MCF 10A (cell line): Measurements from ENCODE around the gene SEC24D. TPM values are rescaled to one million over a fixed set of nuclear protein-coding genes. Genes with fewer than 3 reads are reported as not detected.

ENCODE experiments used
- BruUV-seq: library from RNA; stranded (reverse); fragments of 400-500 nt; replicated peaks from 2 replicates; lab custom pipeline; 2021; lab: Mats Ljungman, UMichigan
- CTCF ChIA-PET: fragments of 300-600 bp; sonication (Branson Sonifier 250); formaldehyde crosslinking; extraction: SDS; loops from one replicate; lab custom pipeline; 2021; ENCODE audit warnings: antibody characterized with exemption, inconsistent platforms; lab: Yijun Ruan, JAX
- POLR2A ChIA-PET: fragments of 300-600, 350-650 bp; sonication (Branson Sonifier 250); formaldehyde crosslinking; extraction: SDS; loops from one replicate; lab custom pipeline; 2020; ENCODE audit warnings: antibody characterized with exemption, inconsistent platforms; lab: Yijun Ruan, JAX
- DNase-seq: peaks from one replicate; pipeline ENCODE4 v3.0.0-alpha.2; 2018; ENCODE audit not compliant: unreplicated experiment
- H3K27ac Mint-ChIP-seq: one replicate; pipeline ENCODE4 v1.8.0; 2022; ENCODE audit warnings: mild to moderate bottlenecking, low read depth, mixed read lengths; ENCODE audit not compliant: unreplicated experiment
- H3K27me3 Mint-ChIP-seq: one replicate; pipeline ENCODE4 v1.8.0; 2022; ENCODE audit warnings: mixed read lengths; ENCODE audit not compliant: insufficient read depth, unreplicated experiment
- H3K36me3 Mint-ChIP-seq: one replicate; pipeline ENCODE4 v1.8.0; 2022; ENCODE audit warnings: mild to moderate bottlenecking, moderate library complexity, mixed read lengths; ENCODE audit not compliant: insufficient read depth, unreplicated experiment
- H3K4me1 Mint-ChIP-seq: one replicate; pipeline ENCODE4 v1.8.0; 2022; ENCODE audit warnings: mixed read lengths; ENCODE audit not compliant: insufficient read depth, unreplicated experiment
- H3K4me3 Mint-ChIP-seq: one replicate; pipeline ENCODE4 v1.8.0; 2022; ENCODE audit warnings: mild to moderate bottlenecking, moderate library complexity, mixed read lengths; ENCODE audit not compliant: unreplicated experiment
- H3K9me3 Mint-ChIP-seq: one replicate; pipeline ENCODE4 v1.8.0; 2022; ENCODE audit warnings: mixed read lengths; ENCODE audit not compliant: unreplicated experiment
- intact Hi-C: fragments of 100-400 bp; cut with micrococcal nuclease; formaldehyde crosslinking; loops from 2 replicates; pipeline ENCODE4 v1.14.1; 2022
- total RNA-seq: library from RNA; stranded (reverse); gene quantifications from 2 replicates; pipeline ENCODE4 v1.2.3, GENCODE V29; 2022
- TF ChIP-seq, protein P1 (sequence below): fragments of 200-600 bp; IDR thresholded peaks from one replicate; pipeline ENCODE4 v1.8.0; 2022; ENCODE audit warnings: antibody characterized with exemption, mild to moderate bottlenecking; ENCODE audit not compliant: unreplicated experiment

Gene SEC24D
- total RNA-seq, 1 experiment from 2014 or later: 117 TPM

DNA sequence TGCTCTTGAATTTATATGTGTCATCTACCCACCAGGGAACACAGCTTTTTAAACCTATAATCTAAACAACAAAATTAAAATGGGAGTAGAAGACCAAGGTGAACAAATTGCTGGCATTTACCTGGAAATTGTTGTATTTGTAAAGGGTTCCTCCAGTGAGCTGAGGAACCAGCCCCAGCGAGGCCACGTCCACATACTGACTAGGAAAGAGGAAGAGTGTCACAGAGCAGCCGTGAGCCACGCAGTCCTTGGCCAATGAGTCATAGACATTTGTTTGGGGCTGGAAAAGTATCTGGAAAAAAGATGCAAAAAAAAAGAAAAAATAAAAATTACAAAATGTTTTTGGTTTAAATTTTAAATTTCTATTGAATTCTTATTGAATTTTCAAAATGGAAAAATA is 92.1 kb downstream of the SEC24D start:
- H3K4me3 Mint-ChIP-seq: no peak overlapping the region
- intact Hi-C loops: no loop called here
- BruUV-seq: no TSS peak
- H3K27ac Mint-ChIP-seq: no peak overlapping the region
- CTCF ChIA-PET: interaction anchor here (0.6 to 4.0 kb wide), 2 partner anchors 108 to 224 kb away, joined by 4 to 45 read pairs; no protein-coding TSS in a partner anchor
- H3K27me3 Mint-ChIP-seq: no peaks in the 10 kb centered on the region
- H3K9me3 Mint-ChIP-seq: no peaks in the 10 kb centered on the region
- no peaks in the 10 kb centered on the region for H3K4me1 Mint-ChIP-seq
- TF ChIP-seq, protein P1, sequence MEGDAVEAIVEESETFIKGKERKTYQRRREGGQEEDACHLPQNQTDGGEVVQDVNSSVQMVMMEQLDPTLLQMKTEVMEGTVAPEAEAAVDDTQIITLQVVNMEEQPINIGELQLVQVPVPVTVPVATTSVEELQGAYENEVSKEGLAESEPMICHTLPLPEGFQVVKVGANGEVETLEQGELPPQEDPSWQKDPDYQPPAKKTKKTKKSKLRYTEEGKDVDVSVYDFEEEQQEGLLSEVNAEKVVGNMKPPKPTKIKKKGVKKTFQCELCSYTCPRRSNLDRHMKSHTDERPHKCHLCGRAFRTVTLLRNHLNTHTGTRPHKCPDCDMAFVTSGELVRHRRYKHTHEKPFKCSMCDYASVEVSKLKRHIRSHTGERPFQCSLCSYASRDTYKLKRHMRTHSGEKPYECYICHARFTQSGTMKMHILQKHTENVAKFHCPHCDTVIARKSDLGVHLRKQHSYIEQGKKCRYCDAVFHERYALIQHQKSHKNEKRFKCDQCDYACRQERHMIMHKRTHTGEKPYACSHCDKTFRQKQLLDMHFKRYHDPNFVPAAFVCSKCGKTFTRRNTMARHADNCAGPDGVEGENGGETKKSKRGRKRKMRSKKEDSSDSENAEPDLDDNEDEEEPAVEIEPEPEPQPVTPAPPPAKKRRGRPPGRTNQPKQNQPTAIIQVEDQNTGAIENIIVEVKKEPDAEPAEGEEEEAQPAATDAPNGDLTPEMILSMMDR: no peak
- POLR2A ChIA-PET: interaction anchor here (1.8 kb wide), 1 partner anchor 148 kb away, joined by 3 read pairs; no protein-coding TSS in a partner anchor
- H3K36me3 Mint-ChIP-seq: peaks cover 65% of the 10 kb centered on the region
- no peak for DNase-seq

DNA sequence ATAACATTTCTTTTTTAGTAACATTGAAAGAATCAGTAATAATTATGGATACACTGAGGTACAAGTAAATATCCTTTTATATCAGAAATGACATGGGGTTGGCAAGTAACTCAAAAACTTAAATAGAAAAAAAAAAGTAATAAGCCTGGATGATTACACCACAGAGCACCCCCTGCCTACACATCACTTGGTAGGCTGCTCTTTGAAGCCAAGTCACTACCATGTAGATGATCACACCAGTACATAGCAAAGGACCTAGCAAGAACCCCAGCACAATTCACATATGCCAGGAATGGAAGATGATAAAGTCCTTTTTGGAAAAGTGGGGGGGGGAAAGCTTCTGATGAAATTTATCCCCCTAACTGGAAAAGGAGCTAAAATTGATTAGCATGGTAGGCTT is 93.9 kb downstream of the SEC24D start:
- CTCF ChIA-PET: interaction anchor here (0.6 to 4.0 kb wide), 24 partner anchors 10 to 226 kb away, joined by 3 to 45 read pairs (median 4); partner anchors contain the start of gene SYNPO2
- Mint-ChIP-seq H3K4me3 (no peak overlapping the region), H3K36me3 (peaks cover 75% of the 10 kb centered on the region), H3K9me3 (no peaks in the 10 kb centered on the region), H3K4me1 (no peaks in the 10 kb centered on the region), H3K27ac (no peak overlapping the region), H3K27me3 (no peaks in the 10 kb centered on the region)
- no peak for DNase-seq
- TF ChIP-seq, protein P1: no peak
- intact Hi-C loops: no loop called here
- BruUV-seq: no TSS peak
- POLR2A ChIA-PET: interaction anchor here (1.5 kb wide), 2 partner anchors 28 to 30 kb away, joined by 3 read pairs; no protein-coding TSS in a partner anchor

DNA sequence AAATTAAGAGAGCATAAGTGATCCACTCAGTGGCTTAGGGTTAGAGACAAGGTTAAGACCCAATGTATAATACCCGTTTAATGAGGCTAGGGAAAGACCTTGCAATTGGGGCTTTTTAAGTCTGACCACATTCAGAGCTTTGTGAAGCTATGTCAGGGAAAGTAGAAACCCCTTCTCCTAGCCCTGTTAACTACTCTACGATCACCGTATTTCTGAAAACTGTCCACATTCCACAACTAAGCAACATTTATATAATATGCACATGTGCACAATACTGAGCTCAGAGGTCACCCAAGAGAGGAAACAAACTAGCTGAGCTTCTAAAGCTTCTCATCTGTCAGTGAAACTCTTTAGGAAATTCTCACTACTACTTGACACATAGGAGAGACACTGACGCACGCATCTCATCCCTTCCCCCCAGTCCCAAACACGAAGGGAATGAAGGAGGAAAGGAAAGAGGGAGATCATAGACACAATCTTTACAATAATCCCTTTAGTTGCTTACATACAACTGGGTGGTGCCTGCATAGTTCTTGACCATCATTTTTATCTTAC is 94.5 kb downstream of the SEC24D start:
- ChIA-PET POLR2A (interaction anchor here (0.6 to 1.5 kb wide), 3 partner anchors 29 to 226 kb away, joined by 3 read pairs; no protein-coding TSS in a partner anchor), CTCF (interaction anchor here (0.5 to 4.0 kb wide), 30 partner anchors 9 to 240 kb away, joined by 3 to 45 read pairs (median 4); partner anchors contain the start of gene SYNPO2)
- H3K4me3 Mint-ChIP-seq: no peak overlapping the region
- TF ChIP-seq, protein P1: no peak
- no peak for DNase-seq
- H3K36me3 Mint-ChIP-seq: peaks cover 77% of the 10 kb centered on the region
- H3K27ac Mint-ChIP-seq: no peak overlapping the region
- intact Hi-C loops: loop anchor here (1.0 kb wide), 1 partner anchor 149 kb away; no protein-coding TSS in a partner anchor
- H3K27me3 Mint-ChIP-seq: no peaks in the 10 kb centered on the region
- H3K4me1 Mint-ChIP-seq: no peaks in the 10 kb centered on the region
- no TSS peak for BruUV-seq
- no peaks in the 10 kb centered on the region for H3K9me3 Mint-ChIP-seq

DNA sequence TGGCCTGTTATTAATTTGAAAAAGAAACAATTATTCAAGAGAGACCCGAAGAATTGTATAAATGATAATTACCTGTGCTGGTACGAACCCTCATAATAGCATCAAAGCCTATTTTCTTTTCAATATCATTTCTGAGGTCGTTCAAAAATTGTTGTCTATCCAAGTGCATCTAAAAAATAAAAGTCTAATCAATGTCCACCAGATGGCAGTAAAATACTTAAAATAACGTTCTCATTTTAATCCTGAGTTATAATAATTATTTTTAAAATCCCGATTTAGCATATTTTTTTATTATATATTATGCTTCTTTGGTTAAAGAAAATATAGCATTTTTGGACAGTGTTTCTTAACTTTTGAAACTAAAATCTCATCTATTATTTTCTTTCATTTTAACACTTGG is 95.1 kb downstream of the SEC24D start:
- no TSS peak for BruUV-seq

More for the DNA sequence above, 95.1 kb downstream of the SEC24D start:
- TF ChIP-seq, protein P1: peak; percentile 19
- DNase-seq: peak; percentile 23
- no peaks in the 10 kb centered on the region for H3K27me3 Mint-ChIP-seq
- ChIA-PET POLR2A (interaction anchor here (0.6 to 1.5 kb wide), 2 partner anchors 30 to 227 kb away, joined by 3 read pairs; no protein-coding TSS in a partner anchor), CTCF (interaction anchor here (0.7 to 4.0 kb wide), 20 partner anchors 11 to 241 kb away, joined by 3 to 45 read pairs (median 4); partner anchors contain the start of gene SYNPO2)
- peaks cover 81% of the 10 kb centered on the region for H3K36me3 Mint-ChIP-seq
- H3K4me1 Mint-ChIP-seq: no peaks in the 10 kb centered on the region
- intact Hi-C loops: loop anchor here (1.0 kb wide), 1 partner anchor 149 kb away; no protein-coding TSS in a partner anchor
- no peaks in the 10 kb centered on the region for H3K9me3 Mint-ChIP-seq
- no peak overlapping the region for H3K4me3 Mint-ChIP-seq
- no peak overlapping the region for H3K27ac Mint-ChIP-seq
